Stimulated activated CD4-positive, alpha-beta T cell treated with anti-CD3 and anti-CD28 coated beads, Interleukin-1b, Interleukin-23, amount 100 ng/mL, for 1 hour (primary cell): Measurements from ENCODE around the gene BRD1.

Source experiments
- DNase-seq, 2 donors: peaks; one replicate each; pipeline ENCODE4 v3.0.0-alpha.2; 2020; ENCODE audit warnings: low read depth in 2 of 2

Gene BRD1

DNA sequence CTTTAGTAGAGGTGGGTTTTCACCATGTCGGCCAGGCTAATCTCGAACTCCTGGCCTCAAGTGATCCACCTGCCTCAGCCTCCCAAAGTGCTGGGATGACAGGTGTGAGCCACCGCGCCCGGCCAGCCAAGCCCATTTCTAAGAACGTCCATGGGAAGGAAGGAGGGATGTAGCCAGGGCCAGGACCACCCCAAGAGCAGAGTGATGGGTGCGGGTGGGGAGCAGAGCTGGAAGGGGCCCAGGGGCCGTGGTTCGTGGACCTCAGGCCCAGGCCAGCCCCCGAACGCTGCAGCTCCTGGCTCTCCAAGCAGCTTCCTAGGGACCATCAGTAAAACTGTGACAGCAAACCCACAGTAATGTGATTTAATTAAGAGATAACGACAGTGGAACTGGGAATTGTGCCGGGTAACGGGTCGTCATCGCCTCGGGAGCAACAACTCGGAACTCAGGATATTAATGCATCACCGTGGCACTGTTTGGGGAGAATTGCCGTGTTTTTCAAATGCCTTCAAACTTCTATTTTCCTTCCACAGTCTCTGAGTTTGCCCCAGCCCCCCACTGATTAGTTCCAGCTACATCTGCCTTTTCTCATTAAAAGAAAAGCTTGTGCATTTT, 74.3 kb downstream of the BRD1 start:
- DNase-seq, result no peak

DNA sequence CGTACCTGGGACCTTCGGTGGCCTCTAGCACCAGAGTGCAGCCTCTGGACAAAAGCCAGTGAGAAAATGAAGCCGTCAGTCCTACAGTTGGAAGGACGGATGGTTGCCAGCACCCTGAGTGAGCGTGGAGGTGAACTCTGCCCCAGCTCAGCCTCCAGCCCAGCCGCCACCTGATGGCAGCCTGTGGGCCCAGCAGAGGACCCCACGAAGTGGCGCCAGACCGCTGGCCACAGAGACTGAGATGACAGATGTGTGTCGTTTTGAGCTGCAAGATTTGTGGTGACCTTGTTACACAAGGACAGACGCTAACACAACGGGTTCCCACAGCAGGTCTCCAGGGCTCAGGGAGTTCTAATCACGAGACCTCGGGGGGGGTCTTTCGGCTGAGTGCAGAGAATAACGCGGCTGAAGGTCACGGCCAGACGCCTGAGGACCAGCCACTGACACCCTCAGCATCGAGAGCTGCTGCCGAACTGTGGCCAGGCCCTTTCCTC, 75.0 kb downstream of the BRD1 start:
- no peak for DNase-seq

GRCh38 chr22:49751966-49752597, 75.6 kb downstream of the BRD1 start:
- no peak for DNase-seq

DNA sequence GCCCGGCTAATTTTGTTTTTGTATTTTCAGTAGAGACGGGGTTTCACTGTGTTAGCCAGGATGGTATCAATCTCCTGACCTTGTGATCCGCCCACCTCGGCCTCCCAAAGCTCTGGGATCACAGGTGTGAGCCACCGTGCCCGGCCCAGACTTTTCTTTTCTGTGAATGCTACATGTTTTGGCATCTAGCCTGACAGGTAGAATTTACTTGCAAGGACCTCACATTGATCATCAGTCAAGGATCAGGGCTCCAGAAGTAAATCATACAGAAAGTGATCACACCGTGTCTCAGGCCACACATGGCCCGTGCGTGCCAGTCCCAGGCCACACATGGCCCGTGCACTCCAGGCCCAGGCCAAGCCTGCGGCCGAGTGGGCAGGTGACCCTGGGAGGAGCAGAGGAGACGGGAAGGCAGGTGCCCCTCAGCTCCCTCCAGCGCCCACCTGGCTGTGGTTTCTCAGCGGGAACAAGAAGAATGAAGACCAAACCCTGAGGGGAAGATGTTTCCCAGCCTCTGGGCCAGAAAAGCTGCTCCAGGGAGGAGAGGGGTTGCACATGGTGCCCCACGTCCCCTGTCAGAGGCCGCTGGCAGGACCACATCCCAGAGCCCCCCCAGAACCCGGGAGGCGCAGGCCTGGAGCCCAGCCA, 76.2 kb downstream of the BRD1 start:
- no peak for DNase-seq

GRCh38 chr22:49749885-49750510, 77.7 kb downstream of the BRD1 start:
- no peak for DNase-seq

- DNase-seq, result no peak
Observed at GRCh38 chr22:49749227-49749626, 78.4 kb downstream of the BRD1 start.

DNA sequence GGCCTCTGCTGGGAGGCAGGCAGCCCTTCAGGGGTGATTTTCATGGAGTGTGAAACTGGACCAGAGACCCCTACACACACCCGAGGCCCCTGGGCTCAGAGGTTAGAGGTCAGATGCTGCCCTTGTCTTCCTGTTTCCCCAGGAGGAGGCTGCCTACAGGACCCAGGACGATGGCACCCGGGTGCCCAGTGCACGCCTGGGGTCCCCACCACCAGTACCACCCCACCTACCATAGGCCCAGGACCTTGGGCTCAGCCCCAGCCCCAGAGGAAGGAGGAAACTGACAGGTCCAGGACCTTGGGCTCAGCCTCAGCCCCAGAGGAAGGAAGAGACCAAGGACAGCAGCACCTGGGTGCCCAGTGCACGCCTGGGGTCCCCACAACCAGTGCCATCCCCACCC, 79.2 kb downstream of the BRD1 start:
- DNase-seq, result no peak

DNA sequence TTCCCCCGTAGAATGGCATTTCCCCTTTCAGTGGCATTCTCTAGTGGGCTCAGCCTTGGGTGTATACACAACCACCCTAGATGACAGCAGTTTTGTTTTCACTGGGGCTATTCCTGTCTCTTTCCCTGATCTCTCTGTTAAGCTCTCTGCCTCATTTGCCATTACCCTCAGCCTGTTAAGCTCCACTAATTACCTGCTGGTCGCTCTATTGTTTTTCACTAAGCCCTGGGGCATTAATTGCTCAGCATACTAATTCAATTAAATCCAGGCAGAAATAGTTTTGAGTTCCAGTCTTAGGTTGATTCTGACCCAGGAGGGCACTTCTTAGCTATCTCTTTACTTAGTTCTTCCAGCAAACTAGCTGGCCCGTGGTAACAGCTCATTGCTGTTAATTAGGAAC, 80.0 kb downstream of the BRD1 start:
- DNase-seq, result no peak

- DNase-seq, result no peak
Observed at GRCh38 chr22:49747130-49747529, 80.5 kb downstream of the BRD1 start.

GRCh38 chr22:49746065-49746464, 81.6 kb downstream of the BRD1 start:
- no peak for DNase-seq

GRCh38 chr22:49740242-49740641, 87.4 kb downstream of the BRD1 start:
- DNase-seq, result no peak

- no peak for DNase-seq
Observed at GRCh38 chr22:49739138-49739537, 88.5 kb downstream of the BRD1 start.

- no peak for DNase-seq
Observed at GRCh38 chr22:49738566-49738965, 89.1 kb downstream of the BRD1 start.

GRCh38 chr22:49738006-49738405, 89.7 kb downstream of the BRD1 start:
- DNase-seq, result no peak

- DNase-seq, result no peak
Observed at GRCh38 chr22:49737101-49737551, 90.5 kb downstream of the BRD1 start.

DNA sequence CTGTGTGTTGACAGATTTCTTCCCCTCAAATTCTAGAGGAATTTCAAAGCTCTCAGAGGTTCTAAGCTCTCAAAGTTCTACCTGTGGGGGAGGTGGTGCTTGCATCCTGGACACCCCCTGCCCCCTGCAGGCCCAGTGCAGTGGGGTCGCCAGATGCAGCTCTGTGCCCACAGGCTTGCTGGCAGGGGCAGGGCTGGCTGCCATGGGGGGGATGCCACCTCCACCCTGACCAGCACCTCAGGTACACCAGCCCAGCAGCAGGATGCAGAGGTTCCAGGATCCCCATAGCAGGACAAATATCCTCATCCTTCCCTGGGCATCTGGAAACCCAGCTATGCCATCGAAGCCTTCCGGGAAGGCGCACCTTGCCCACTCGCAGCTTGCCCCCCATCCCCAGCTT, 91.1 kb downstream of the BRD1 start:
- DNase-seq, result no peak

DNA sequence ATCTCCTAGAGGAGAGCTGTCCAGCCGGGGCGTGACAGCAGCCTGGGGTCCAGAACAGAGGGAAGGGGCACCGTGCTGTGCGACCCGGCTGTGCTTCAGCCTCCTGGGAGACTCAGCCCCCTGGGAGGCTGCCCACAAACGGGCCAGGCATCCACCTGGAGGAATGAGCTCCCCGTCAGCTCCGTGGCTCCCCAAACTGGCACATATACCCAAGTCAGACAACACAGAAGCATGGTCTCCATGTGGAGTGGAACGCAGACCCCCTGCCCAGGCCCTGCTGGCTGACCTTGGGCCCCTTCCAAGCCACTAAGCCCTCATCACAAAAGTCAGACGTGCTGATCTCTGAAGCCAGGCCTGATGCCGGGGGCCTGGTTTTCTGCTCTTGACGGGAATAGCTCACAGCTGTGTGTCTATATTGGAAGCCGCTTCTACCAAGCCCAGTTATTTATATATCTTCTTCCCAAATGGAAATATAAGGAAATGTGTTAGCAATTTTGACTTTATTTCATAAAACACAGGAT, 91.7 kb downstream of the BRD1 start:
- DNase-seq, result no peak

GRCh38 chr22:49735411-49735900, 92.2 kb downstream of the BRD1 start:
- no peak for DNase-seq

DNA sequence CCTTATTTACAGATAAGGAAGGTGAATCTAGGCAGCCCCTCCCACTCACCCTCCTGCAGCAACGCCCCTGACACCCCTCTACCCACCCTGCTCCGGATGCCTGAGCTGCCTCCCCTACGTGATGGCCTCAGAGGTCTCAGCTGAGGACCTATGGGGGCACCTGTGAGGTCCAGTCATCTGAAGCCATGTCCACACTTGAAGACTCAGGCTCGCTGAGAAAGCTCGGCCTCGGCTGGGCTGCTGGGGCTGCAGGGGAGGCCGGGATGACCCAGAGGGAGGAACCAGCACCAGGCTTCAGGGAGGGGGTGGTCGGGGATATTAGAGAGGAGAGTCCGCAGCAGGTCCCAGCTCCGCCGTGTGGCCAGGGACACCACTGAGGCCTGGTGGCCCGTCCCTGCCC, 92.8 kb downstream of the BRD1 start:
- no peak for DNase-seq

- no peak for DNase-seq
Observed at GRCh38 chr22:49734390-49734789, 93.3 kb downstream of the BRD1 start.

DNA sequence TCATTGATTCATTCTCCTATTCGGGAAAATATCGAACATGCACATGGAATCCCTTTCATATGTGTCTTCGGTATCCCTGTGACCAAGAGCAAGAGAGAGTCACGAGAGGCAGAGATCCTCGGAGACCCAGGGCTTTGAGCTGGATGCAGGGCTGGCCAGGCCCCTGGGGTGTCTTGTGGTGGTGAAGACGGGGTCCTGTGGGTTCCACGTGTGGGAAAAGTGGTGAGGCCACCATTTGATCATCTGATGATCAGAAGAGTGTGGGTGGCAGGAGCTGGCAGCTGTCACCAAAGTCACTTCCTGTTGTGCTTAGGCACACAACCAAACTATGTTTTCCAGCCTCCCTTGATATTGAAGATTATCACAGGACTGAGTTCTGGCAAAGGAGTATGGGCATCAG, 94.0 kb downstream of the BRD1 start:
- DNase-seq, result no peak

DNA sequence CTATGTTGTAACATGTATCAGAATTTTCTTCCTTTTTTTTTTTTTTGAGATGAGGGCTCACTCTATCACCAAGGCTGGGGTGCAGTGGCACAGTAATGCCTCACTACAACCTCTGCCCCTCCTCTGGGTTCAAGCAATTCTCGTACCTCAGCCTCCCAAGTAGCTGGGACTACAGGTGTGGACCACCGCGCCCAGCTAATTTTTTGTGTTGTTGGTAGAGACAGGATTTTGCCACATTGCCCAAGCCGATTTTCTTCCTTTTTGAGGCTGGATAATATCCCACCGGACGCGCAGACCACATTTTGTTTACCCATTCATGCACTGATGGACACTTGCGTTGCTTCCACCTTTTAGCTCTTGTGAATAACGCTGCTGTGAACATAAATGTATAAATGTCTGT, 97.0 kb downstream of the BRD1 start:
- DNase-seq, result no peak
